Gastroesophageal sphincter (tissue), 3 donors: ENCODE measurements around the gene ABCG4.

Experiments
- CTCF ChIP-seq, 4 experiments: fragments of 200-600 bp in 2 of 4; fragments of 450-650 bp in 2 of 4; sonication (generic) in 1 of 4; IDR thresholded peaks; one replicate each; pipeline ENCODE4 v1.5.1; 2017 to 2019; ENCODE audit warnings: antibody characterized with exemption in 4 of 4, mild to moderate bottlenecking in 2 of 4, moderate library complexity in 2 of 4
- EP300 ChIP-seq: sonication (generic); formaldehyde crosslinking; IDR thresholded peaks from one replicate; pipeline ENCODE4 v1.6.1; 2017; ENCODE audit warnings: antibody characterized with exemption, mild to moderate bottlenecking
- POLR2A ChIP-seq, 2 donors: fragments of 450-650 bp; IDR thresholded peaks; one replicate each; pipeline ENCODE4 v1.6.1; 2017; ENCODE audit warnings: antibody characterized with exemption in 2 of 2, mild to moderate bottlenecking in 2 of 2, moderate library complexity in 1 of 2

GRCh38 chr11:119108146-119108856 is 40.6 kb upstream of the ABCG4 start:
- TF ChIP-seq CTCF (IDR thresholded peaks at IDR 0.05), result no peak
- TF ChIP-seq EP300, result no peak
- TF ChIP-seq POLR2A (IDR thresholded peaks at IDR 0.05), result no peak
